NCI-H526 (cell line): Measurements from ENCODE around the gene GGNBP2.
"Not testable (repeated sequence)": the region's sequence is repeated elsewhere in the genome, so short reads cannot be mapped to it uniquely, and the experiment has no call there.

ENCODE experiments used
- DNase-seq, 2 experiments: peaks; one replicate each; lab custom pipeline; 2025; lab: John Stamatoyannopoulos, UW

The GGNBP2 gene

DNA sequence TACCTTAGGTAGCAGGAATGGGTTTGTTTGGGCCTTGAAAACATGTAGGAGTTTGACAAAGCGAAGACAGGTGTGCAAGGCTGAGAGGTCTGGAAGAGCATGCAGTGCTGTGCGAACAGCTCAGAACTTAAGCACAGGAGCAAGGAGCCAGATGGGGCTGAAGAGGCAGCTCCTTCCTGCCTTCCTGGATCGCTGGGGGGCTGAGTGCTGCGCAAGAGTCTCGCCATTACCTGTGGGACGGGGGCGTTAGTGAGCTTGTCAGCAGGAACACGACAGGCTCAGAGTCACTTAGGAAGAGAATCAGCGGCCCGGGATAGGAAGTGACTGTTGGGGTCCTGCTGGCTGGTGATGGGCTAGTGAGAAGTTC lies 56.2 kb downstream of the GGNBP2 start:
- DNase-seq = no peak

DNA sequence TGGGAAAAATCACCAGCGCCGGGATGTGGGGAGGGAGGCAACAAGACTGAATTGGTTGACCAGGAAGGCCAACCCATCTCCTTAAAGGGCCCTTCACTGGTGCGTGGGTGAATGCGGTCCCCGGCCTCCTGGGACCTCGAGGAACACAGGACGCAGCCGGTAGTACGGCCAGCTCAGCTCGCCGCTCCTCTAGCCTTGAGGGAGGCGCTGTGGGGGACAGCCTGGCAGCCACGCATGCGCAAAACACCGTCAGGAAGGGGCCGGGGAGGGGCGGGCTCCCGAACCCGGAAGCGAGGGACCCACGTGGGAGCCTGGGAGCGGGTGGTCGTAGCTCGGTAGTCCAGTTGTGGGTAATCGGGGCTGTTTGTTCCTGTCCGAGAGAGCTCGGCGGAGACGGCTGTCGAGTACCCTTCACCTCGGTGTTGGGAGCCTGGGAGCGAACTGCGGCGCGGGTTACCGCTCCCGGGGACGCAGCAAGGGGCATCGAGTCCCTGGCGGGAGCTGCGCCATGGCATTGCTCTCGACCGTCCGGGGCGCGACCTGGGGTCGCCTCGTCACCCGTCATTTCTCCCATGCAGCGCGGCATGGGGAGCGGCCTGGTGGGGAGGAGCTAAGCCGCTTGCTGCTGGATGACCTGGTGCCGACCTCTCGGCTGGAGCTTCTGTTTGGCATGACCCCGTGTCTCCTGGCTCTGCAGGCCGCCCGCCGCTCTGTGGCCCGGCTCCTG lies 56.7 kb downstream of the GGNBP2 start, which contains the start of gene MRM1:
Gene MRM1, plus strand, starts transcription at position 281 of the 727 bp plus-strand sequence. Its CDS starts 228 bp downstream, at position 509.
- DNase-seq = peak; percentile 64 to 95

DNA sequence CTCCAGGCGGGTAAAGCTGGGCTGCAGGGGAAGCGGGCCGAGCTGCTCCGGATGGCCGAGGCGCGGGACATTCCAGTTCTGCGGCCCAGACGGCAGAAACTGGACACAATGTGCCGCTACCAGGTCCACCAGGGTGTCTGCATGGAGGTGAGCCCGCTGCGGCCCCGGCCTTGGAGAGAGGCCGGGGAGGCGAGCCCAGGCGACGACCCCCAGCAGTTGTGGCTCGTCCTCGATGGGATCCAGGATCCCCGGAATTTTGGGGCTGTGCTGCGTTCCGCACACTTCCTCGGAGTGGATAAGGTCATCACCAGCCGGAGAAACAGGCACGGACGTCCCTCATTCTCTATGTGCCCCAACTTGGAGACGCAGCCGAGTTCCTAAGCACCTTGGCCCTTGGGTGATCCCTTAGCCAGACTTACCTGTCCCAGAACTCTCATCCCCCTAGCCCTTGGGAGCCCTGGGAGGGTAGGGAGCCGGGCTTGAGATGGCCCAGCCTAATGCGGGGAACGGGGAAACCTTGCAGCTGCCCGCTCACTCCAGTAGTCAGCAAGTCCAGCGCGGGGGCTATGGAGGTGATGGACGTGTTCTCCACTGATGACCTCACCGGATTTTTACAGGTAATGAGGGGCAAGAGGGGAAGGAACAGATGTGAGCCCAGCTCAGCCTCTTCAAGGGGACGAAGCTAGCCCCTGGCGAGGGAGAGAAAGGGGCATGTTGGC lies 57.5 kb downstream of the GGNBP2 start:
- peak in 1 of 2 experiments; percentile 50 for DNase-seq

DNA sequence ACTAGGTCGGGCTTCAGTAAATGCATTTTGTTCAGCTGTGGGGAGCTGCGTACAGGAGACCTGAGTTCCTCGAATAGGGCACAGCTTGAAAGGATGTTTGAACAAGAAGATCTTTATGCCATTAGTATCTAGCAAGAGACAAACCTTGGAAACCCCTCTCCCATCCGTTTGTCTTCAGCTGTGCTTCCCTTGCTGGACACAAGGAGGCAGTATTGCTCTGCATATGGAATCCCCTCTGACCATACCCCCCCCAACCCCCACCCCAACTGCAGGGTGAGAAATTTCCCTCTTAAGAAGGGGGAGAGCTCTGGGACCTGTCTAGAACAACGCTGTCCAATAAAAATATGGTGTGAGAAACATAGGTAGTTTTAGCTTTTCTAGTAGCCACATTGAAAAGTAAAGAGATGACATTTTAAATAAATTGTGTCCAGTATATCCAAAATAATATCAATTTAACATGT lies 58.2 kb downstream of the GGNBP2 start:
- peak; percentile 79 to 87 for DNase-seq

DNA sequence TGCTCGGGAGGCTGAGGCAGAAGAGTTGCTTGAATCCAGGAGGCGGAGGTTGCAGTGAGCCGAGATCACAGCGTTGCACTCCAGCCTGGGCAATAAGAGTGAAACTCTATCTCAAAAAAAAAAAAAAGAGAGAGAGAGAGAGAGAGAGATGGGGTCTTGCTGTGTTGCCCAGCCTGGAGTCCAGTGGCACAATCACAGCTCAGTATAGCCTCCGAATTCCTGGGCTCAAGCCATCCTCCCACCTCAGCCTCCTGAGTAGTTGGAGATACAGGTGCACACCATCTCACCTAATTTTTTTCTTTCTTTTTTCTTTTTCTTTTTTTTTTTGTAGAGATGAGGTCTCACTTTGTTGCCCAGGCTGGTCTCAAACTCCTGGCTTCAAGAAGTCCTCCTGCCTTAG lies 60.3 kb downstream of the GGNBP2 start:
- DNase-seq = not testable (repeated sequence)

DNA sequence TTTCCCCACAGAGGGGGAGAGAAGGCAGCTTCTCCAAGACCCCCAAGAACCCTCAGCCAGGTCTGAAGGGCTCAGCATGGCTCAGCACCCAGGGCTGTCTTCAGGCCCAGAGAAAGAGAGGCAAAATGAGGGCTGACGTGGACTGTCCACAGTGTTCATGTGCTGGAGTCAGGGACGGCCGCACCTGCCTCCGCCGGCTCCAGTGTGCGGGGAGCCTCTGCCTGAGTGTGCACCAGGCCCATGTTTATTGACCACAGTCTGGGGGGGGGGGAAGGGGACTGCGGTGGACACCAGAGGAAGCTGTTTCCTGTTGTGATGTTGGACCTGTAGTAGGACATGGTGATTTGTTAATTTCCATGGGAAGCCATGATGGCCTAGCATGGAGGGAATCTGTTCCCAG lies 63.6 kb downstream of the GGNBP2 start:
- no peak for DNase-seq

DNA sequence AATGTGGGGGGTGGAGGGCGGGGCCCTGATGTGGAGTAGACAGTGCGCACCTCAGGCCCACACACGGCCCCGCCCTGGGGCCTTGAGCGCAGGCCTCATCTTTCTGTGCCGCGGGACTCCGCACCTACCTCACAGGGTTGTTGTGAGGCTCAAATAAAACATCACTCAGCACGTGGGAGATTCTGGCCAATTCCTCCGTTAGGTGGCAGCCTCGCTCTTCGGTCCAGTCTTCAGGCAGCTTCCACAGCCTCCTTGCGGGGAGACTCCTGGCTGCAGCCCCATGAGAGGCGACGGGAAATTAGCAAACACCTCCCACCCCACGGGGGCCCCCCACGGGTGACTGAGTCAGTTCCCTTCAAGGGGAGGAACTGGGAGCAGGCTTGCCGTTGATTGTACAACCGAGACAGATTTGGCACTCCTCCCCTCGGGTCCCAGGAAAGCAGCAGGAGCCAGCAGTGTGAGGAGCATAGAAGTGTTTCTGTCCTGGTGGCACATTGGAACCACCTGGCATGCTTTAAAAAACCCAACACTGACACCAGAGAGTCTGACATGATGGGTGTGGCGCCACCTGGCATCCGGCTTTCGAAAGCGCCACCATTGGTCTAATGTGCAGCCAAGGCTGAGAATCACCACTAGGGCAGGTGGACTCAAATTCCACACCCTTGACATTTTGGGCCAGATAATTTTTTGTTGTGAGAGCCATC lies 64.2 kb downstream of the GGNBP2 start:
- peak; percentile 53 to 77 for DNase-seq

DNA sequence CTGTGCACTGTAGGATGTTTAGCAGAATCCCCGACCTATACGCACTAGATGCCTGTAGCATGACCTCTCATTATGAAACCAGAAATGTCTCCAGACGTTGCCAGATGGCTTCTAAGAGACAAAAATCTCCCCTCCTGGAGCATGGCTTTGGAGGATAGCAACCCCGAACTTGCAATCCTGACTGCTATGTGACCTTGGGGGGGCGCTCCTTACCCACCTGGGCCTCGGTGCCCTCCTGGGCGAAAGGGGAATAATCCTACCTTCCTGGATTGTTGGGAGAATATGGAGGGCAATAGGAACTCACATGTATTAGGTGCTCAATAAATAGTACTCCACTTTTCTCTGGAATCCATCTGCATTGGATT lies 64.8 kb downstream of the GGNBP2 start:
- DNase-seq = no peak

DNA sequence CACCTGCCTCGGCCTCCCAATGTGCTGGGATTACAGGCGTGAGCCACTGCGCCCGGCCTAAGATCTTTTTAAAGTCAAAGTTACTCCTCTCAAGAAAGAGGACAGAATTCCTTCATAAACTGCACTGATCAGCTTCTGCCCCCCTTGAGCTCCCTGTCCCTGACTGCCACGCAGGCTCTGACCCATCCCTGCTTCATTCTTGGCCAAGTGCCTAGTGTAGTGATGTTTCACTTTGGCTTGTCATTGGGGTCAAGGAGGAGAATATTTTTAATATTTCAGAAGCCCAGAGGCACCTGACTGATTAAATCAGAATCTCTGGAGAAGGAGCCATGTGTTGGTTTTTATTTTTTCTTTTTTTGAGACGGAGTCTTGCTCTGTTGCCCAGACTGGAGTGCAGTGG lies 65.8 kb downstream of the GGNBP2 start:
- no peak for DNase-seq

DNA sequence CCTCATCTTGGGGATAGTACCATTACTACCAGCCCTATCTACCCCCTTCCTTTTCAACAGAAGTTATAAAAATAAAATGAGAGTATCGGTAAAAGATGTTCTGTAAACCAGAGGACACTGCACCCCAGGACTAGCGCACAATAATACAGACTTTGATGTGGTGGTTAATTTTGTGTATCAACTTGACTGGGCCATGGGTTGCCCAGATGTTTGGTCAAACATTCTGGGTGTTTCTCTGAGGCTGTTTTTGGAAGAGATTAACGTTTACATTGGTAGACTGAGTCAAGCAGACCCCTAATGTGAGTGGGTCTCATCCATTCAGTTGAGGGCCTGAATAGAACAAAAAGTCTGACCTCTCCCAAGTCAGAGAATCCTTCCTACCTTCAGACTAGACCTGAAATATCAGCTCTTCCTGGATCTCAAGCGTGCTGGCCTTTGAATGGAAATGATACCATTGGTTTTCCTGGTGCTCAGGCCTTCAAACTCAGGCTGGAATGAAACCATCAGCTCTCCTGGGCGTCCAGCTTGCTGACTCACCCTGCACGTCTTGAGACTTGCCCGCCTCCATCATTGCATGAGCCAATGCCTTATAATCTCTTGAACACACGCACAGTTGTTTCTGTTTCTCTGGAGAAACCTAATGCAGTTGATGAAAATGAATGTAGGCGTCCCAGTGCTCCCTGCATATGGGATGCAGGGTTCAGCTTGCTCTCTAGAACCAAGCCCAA lies 66.8 kb downstream of the GGNBP2 start:
- no peak for DNase-seq

DNA sequence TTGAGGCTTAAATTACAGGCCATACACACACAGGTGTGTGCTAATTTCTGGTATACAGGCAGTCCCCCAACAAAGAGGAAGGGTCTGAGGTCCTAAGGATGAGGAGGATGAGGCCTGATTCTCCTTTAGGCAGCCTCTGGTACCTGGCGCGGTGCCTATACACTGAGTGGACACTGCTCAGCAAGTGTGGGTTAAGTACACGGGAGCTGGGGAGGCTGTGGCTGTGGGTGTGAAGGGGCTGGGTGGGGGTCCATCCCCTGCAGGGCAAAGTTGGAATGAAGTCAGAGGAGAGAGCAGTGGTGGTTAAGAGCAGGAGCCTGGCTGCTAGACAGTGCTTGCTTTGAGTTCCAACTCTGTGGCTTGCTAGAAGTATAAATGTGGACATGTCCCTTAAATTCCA lies 67.6 kb downstream of the GGNBP2 start:
- DNase-seq = no peak

DNA sequence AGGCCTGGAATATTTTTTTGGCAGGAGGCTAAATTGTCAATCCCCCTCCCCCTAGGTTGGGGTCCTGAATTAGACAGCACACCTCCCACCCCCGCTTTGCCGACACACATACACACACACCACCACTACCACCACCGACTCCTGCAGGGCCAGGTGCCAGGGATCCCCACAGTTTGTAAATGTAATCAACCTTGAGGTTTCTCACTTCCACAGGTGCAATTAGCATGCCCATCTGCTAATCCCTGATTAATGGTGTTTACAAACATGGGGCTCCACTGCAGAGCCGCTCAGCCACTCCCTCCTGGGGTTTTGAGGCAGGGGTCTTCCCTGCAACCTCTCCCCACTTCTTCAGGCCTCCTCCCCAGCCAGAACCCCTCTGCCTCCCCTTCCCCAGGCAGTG lies 68.4 kb downstream of the GGNBP2 start:
- DNase-seq = no peak

DNA sequence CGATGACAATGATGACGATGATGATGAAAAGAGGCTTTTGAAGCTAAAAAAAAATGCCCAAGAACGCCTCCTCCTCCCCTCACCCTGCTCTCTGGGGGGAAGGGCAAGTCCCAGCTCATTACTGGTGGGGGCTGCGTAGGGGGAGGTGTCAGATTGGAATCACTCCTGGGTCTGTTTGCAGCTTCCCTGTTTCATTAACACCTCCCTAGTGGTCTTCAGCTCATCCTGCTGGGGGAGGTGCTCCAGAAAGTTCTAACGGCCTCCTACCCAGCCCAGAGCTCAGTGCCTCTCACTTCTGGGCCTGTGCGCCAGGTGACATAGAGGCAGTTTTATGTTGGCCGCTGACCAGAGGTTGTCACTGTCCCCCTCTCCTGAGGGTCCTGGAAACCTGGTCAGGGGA lies 69.4 kb downstream of the GGNBP2 start:
- no peak for DNase-seq

DNA sequence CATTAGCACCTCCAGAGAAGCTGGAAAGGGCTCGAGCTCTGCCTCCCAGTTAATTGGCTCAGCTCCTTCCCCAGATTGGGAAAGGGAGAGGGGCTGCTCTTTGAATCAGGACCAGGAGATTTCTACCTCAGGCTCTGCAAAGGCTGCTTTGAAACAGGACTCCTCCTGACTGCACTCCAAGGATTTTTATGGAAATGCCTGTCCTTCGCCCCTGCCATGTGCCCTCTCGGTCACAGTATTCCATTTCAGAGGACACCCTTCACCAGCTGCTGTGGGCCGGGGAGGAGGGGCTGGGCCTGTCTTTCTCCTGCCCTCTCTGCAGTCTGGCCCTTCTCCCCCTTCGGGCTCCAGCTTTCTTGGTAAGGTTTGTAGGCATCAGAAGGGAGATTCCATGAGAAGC lies 70.2 kb downstream of the GGNBP2 start:
- DNase-seq = no peak

DNA sequence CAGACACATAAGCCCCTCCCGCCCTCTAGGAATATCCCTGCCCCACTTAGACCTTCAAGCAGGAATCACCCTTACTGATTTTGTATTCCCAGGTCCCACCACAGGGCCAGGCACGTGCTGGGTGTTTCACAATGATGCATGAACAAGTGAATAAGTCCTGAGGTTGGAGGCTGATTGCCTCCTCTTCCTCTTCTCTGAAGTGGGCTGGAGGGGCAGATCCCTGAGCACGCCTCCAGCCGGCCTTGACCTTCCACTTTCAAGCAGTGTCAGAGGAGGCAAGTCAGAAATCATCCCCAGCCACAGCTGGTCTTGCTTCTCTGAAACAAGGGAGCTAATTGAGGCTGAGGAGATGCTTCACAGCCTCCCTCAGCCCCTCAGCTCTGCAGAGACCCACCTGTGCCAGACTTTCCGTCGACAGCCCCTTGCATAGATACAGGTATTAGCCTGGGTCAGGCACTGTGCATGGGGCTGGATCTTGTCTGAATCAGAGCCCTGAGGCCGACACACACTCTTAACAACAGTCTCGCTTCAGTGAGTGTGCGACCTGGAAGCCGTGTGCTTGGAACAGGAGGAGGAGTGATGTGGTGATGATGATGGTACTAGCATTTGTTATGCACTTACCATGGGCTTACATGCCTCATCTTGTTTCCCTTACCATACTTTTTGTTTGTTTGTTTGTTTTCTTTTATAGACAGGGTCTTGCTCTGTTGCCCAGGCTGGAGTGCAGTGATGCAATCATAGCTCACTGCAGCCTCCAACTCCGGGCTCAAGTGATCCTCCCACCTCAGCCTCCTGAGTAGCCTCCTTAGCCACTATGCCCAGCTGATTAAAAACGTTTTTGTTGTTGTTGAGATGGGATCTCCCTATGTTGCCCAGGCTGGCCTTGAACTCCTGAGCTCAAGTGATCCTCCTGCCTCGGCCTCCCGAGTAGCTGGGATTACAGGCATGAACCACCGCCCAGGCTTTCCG lies 71.6 kb downstream of the GGNBP2 start:
- no peak for DNase-seq

DNA sequence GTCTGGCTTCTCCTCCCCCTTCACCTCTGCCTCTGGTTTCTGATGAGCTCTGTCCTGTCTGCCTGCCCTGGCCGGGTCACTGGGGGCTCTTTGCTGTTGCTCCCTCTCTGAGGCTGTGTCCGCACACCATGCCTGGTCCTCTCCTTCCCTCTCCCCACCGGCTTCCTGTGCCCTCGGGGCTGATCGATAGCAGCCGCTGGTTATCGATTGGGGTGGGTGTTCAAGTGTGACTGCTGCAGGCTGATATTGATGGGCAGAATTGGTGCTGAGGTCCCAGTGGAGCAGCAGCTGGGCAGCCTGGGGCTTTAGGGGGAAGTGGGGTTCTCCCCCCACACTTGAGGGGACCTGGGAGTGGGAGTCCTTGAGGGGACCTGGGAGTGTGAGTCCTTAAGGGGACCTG lies 73.1 kb downstream of the GGNBP2 start:
- no peak for DNase-seq

DNA sequence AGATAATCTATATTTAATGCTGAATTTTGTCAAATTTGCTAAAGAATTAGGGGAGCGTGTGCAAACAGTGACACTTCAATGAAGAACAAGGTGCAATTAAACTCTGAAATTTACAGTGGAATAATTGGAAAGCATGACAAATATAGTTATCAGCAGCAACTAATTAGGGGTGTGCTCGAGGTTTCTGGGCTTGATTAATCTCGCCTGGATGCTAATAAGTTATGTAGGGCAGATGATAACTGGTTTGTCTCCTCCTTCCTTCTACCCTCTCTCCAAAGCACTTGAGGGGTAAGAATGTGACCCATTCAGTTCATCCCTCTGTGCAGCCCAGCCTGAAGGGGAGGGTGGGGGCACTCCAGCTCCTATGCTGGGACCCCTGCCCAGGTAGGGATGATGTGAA lies 78.6 kb downstream of the GGNBP2 start:
- no peak for DNase-seq

DNA sequence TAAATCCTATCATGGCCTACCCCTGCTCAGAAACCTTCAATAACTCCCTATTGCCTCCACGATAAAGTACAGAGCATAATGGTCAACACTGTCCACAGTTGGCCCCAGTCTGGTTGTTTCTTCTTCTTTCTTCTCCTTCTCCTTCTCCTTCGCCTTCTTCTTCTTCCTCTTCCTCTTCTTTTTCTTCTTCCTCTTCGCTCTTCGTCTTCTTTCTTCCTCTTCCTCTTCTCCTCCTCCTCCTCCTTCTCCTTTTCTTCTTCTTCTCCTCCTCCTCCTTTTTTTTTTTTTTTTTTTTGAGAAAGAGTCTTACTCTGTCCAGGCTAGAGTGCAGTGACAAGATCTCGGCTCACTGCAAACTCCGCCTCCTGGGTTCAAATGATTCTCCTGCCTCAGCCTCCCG lies 80.5 kb downstream of the GGNBP2 start:
- no peak for DNase-seq

DNA sequence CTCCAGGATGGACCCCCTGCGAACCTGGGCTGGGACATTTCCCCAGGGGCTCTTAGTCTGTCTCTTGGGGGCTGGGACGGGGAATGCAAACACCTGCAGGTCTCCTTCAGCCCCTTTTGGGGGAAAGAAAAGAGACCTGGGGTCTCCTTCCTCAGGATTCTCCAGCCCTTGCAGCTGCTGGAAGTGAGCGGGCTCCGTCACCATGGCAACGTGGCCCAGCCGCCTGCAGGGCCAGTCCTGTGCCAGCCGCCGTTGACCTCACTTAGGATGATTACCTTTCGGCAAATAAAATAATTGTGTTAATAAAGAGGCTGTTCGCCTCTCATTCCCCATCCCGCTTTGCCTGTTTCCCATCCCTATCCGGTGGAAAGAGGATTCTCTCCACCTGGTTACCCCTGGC lies 82.4 kb downstream of the GGNBP2 start:
- DNase-seq = peak in 1 of 2 experiments; percentile 38

DNA sequence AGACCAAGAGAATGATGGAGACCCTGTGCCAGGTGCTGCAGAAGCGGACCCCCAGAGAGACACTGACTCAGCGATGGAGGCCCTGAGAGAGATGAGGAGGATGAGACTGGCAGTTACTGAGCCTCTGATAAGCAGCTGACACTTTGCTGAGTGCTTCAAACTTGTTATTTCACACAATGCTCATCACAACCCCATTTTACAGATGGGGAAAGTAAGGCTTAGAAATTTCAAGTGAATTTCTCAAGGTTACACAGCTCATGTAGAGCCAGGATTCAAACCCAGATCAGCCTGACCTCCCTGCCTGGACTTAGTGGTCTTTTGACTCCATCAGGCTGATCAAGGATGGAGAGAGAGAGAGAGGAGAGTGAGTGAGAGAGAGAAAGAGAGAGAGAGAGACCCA lies 83.9 kb downstream of the GGNBP2 start:
- DNase-seq = no peak

DNA sequence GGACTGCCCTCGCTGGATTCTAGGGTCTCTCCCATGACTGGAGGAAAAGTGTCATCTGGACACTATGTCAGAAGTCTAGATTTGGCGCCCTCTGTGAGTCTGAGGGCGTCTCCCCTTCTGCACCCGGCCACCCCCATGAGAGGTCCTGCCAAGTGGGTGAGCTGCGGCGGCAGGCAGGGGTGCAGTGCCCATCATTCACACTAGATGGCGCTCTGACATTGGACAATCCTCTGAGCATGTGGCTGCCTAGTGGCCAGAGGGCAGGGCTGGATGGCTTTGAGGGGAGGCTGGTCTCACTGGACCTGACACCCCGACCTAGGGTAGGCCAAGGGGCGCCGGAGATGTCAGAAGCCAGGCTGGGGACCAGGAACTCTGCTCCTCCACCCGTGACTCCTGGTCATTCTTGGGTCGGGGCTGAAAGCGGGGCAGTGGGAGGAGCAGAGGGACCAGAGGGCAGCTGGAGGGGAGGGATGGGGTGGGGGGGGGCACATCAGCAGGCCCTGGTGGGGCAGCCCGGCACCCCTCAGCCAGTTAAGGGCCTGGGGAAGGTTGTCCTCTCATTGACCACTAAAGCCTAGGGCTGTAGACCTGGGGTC lies 84.6 kb downstream of the GGNBP2 start:
- DNase-seq = peak; percentile 37 to 84
